ENCODE measurements around the gene TMEM258. TPM values are rescaled to one million over a fixed set of nuclear protein-coding genes. Genes with fewer than 3 reads are reported as not detected.

TMEM258 gene
- total and polyA plus RNA-seq, 9 of the 15 experiments (the other 6 are each of a cell fraction or from before 2014, with no cell fraction given), result 97.2 to 856 (median 231) TPM

GRCh38 chr11:61793083-61793828, 857 bp upstream of the TMEM258 start (continued):
- TF ChIP-seq ZBTB40 (IDR thresholded peaks at IDR 0.05), result no peak
- peak; percentile 16; the same call in 1 of the 2 replicates for TF ChIP-seq ZBTB40 (CRISPR knock-in tag; IDR thresholded peaks at IDR 0.05)
- TF ChIP-seq PCBP1 (IDR thresholded peaks at IDR 0.05; ENCODE audit: low read depth, low read length, poor library complexity, severe bottlenecking), result no peak
- no peak for TF ChIP-seq POLR3G (IDR thresholded peaks at IDR 0.05; ENCODE audit: extremely low read depth, insufficient read length, insufficient replicate concordance)
- TF ChIP-seq KDM1A (IDR thresholded peaks at IDR 0.05), result no peak
- no peak for TF ChIP-seq CREM (IDR thresholded peaks at IDR 0.05; ENCODE audit: low read depth)
- no peak for TF ChIP-seq POLR2AphosphoS2 (IDR thresholded peaks at IDR 0.05; ENCODE audit: low read length)
- no peak for TF ChIP-seq SMAD2 (IDR thresholded peaks at IDR 0.05; ENCODE audit: low read depth, low read length)
- TF ChIP-seq BHLHE40 (IDR thresholded peaks at IDR 0.05; ENCODE audit: low read length), result no peak
- no peak for TF ChIP-seq HES1 (IDR thresholded peaks at IDR 0.05; ENCODE audit: low read depth)
- TF ChIP-seq ZNF77 (CRISPR knock-in tag; IDR thresholded peaks at IDR 0.05), result no peak
- TF ChIP-seq RBFOX2 (IDR thresholded peaks at IDR 0.05; ENCODE audit: low read depth, low read length), result peak; percentile 60; the same call in 1 of the 2 replicates
- TF ChIP-seq CBFA2T3 (IDR thresholded peaks at IDR 0.05), result no peak
- TF ChIP-seq ZNF143 (CRISPR knock-in tag; IDR thresholded peaks at IDR 0.05), result no peak
- peak in 1 of 2 experiments; percentile 77; a peak in 1 of 4 replicates for TF ChIP-seq UBTF (IDR thresholded peaks at IDR 0.05; ENCODE audit: borderline replicate concordance in 1 of 2, low read depth in 2 of 2, low read length in 2 of 2)

Measured in K562 (cell line).